ENCODE measurements around the gene TAC3.

TAC3 gene

DNA sequence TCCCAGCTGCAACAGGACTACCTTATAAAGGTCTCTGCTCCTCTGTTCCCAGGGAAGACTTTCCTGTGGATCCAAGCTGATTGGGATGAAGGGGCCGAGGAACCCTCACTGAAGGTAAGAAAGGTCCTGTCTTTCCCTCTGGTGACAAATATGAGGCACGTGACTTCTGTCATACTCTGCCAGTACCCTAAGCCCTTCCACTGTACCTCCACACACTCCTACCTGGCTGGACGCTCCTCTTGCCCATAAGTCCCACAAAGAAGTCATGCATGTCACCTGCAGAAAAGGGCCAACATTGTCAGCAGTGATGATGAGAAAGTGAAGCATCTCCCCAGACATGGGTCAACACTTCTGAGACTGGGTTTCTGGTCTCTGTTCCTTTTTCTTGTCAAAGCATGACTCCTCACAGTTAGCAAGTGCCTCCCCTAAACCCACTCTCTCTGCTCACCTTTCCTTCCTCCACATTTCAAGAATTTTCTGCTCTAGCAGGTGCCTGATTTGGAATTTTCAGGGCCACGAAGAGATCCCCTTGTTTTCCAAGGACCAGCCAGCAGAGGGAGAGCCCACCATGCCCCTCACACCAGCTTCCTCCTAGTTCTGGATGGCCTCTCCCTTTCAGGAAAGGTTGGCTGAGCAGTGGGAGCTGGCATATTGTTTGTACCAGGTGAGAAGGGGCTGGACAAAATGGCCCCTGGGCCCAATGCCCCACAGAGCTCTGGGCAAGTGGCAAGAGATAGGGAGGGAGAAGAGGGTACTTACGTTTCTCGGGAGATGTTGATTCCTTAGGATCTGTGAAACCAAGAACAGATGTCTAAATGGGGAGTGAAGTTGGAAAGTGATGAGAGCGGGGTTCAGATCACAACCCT lies 3.5 kb downstream of the TAC3 start:
- no peak overlapping the region for H3K4me3 ChIP-seq (ENCODE audit: low read depth, low read length)
- TF ChIP-seq, protein P1, sequence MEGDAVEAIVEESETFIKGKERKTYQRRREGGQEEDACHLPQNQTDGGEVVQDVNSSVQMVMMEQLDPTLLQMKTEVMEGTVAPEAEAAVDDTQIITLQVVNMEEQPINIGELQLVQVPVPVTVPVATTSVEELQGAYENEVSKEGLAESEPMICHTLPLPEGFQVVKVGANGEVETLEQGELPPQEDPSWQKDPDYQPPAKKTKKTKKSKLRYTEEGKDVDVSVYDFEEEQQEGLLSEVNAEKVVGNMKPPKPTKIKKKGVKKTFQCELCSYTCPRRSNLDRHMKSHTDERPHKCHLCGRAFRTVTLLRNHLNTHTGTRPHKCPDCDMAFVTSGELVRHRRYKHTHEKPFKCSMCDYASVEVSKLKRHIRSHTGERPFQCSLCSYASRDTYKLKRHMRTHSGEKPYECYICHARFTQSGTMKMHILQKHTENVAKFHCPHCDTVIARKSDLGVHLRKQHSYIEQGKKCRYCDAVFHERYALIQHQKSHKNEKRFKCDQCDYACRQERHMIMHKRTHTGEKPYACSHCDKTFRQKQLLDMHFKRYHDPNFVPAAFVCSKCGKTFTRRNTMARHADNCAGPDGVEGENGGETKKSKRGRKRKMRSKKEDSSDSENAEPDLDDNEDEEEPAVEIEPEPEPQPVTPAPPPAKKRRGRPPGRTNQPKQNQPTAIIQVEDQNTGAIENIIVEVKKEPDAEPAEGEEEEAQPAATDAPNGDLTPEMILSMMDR (IDR thresholded peaks at IDR 0.05; ENCODE audit: low read depth, low read length): no peak
- no peak for DNase-seq (ENCODE audit: low read depth, low spot score)
- in situ Hi-C loops (cut with HindIII; ENCODE audit: low sequenced_read_pairs): no loop called here

DNA sequence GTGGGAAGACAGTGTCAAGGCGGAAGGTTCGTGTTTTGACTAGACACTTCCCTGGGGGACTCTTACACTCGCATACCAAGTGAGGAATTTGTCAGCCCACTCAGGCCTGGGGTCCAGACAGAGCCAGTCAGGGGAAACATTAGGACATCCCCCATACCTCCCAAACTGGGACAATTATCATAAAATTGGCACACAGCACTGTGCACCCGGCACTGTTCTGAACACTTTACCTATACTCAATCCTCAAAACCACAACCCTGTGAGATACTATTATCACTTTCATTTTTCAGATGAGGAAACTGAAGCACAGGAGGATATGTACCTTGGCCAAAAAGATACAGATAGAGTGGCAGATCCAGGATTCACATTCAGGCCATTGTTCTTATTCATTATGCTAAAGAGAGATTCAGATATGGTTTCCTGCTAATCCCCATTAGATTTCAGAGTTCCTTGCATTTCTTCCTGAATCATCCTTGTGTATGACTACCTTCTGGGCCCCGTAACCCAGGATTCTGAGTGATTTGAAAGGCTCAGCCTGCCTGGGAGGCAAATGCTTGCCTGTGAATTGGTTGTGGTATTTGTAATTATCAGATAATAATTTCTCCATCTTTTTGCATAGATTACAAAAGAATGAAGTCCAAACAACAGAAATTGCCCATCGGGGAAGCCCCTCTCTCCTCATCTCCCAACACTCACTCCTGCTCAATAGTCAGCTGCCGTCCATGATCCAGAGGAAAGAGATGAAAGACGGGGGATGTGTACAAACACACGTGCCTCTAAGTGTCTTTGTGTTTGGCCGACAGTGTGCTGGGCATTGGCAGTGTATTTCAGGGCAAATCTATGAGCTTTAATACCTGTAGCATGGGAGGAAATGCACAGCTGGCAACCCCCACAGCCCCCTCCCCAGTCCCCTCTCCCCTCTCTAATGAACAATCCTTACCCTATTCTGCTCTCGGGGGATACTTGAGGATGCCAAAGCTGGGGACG lies 4.6 kb downstream of the TAC3 start:
- in situ Hi-C loops (cut with HindIII; ENCODE audit: low sequenced_read_pairs): no loop called here
- TF ChIP-seq, protein P1 (IDR thresholded peaks at IDR 0.05; ENCODE audit: low read depth, low read length): no peak
- no peak overlapping the region for H3K4me3 ChIP-seq (ENCODE audit: low read depth, low read length)
- DNase-seq (ENCODE audit: low read depth, low spot score): no peak

DNA sequence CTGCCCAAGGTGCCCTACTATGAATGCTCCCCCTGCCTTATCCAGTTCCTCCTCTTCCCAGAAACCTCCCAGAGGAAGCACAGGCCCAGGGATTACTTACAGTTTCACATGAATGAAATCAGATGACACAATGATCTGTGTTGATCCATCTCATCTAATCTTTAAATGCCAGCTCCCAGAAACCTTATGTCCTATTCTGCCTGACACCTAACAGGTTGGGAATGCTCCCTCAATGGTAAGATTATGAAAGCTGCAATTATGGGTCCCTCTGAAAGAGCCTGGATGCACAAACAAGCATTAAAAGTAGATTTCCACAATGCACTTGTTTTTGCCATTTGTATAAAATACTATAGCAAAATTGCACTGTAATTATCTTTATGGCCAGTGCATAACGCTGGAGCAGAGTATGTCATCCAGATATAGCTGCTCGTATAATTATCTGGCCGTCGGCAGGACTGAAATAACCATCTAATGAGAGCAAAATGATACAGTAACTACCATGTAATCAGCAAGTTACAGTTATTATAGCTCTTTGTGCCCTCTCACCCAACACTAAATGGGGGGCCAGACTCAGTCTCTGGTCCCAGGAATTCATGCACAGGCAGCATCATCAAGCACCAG lies 5.6 kb downstream of the TAC3 start:
- no peak for DNase-seq (ENCODE audit: low read depth, low spot score)
- no peak overlapping the region for H3K4me3 ChIP-seq (ENCODE audit: low read depth, low read length)
- TF ChIP-seq, protein P1 (IDR thresholded peaks at IDR 0.05; ENCODE audit: low read depth, low read length): no peak
- in situ Hi-C loops (cut with HindIII; ENCODE audit: low sequenced_read_pairs): no loop called here

DNA sequence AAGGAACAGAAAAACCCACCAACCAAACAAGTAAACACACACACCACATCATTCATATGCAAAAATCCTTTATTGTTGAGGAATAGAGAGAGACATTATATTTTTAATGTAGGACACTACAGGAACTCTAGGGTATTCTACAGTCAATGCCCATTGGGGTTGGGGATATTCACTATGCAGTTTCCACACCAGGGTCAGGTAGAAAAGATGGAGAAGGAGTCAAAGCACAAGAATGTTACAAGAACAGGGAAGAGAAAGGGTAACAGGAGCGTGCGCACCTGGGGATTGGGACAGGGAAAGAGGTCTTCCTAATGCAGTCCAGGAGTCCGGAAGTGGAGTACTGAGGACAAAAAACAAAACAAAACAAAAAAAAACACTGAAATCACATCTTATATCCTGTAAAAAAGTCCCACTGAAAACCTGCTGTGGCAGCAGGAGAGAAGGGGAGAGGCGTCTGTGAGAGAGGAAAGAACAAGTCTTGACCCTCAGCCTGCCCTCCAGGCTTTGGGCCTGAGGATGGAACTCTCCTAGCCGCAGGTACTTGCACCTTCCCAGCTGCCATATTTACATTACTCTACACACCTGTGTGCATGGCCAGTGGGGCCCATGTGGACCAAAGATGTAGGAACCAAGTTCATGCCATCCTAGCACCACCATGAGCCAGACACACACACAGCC lies 6.2 kb downstream of the TAC3 start:
- in situ Hi-C loops (cut with HindIII; ENCODE audit: low sequenced_read_pairs): no loop called here
- DNase-seq (ENCODE audit: low read depth, low spot score): no peak
- TF ChIP-seq, protein P1 (IDR thresholded peaks at IDR 0.05; ENCODE audit: low read depth, low read length): no peak
- H3K4me3 ChIP-seq (ENCODE audit: low read depth, low read length): no peak overlapping the region

DNA sequence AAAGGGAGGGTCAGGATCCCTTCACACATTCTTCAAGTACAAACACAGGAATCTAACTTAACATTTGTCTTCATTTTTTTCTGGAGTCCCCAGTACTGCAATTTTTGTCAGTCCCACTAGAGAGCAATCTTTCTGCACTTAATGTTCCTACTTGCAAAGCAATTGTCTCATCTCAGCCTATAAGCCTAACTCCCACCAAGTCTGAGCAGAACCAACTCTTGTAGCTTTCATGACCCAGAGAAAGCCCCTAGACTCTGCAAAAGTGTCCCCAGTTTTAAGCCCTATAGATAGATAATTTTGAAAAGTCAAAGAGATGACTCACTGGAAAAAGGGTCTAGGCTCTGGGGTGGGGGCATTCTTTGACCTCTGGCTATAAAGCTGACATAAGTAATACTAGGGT lies 8.2 kb downstream of the TAC3 start:
- in situ Hi-C loops (cut with HindIII; ENCODE audit: low sequenced_read_pairs): no loop called here
- H3K4me3 ChIP-seq (ENCODE audit: low read depth, low read length): no peak overlapping the region
- TF ChIP-seq, protein P1 (IDR thresholded peaks at IDR 0.05; ENCODE audit: low read depth, low read length): peak; percentile 69
- DNase-seq (ENCODE audit: low read depth, low spot score): peak; percentile 73
